Measurements from ENCODE around the gene PHKB.
A peak's percentile ranks its signal among the peaks of the same experiment; 100 is the strongest.
"Not testable (repeated sequence)": the region's sequence is repeated elsewhere in the genome, so short reads cannot be mapped to it uniquely, and the experiment has no call there.

Gene PHKB

DNA sequence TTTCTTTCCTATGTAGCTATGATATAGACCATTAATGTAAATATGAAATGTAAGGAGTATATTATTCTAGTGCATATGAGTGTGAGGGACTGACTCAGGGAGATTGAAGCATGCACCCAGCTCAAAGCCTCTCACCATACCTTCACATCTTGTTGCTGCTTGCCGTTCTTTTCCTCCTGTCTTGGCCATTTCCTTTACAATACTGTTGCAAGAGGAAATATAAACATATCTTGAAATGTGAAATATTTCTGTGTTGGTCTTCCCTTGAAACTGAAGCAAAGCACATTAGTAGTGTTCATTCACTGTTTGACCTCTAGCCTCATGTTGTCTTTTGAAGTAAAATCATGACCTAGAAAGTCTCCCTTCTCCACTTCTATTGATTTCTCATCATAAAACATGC lies 46.6 kb downstream of the PHKB start:
- no peak for DNase-seq (ENCODE audit: low spot score)

DNA sequence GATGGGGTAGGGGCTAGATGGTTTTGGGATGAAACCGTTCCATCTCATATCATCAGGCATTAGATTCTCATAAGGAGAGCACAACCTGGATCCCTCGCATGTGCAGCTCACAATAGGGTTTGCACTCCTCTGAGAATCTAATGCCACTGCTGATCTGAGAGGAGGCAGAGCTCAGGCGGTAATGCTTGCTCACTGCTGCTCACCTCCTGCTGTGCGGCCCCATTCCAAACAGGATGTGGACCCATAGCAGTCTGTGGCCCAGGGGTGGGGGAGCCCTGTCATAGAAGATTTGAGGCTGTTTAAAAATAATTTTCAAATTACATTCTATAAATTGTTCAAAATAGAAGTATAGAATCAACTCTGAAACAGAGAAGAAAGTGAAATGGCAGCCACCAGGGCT lies 50.8 kb downstream of the PHKB start:
- no peak for DNase-seq (ENCODE audit: low spot score)

DNA sequence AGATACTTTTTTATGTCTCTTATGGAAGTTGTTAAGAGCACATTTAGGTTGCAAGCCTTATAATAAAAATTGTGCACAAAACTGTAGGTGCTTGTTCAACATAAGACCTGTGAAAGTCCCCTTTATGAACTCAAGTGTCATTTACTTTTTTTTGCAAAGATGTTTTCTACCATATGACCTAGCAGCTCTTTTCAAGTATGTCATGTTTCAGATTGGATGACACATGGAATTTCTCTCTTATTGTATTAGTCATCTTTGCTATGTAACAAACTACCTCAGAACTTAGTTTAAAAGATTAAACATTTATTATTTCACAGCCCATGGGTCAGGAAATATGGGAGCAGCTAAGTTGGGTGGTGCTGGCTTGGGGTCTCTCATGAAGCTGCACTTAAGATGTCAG lies 57.9 kb downstream of the PHKB start:
- peak; percentile 2 for DNase-seq (ENCODE audit: low spot score)

- peak; percentile 5 for DNase-seq (ENCODE audit: low spot score)
These were observed 58.4 kb downstream of the PHKB start for GRCh38 chr16:47519546-47519945.

DNA sequence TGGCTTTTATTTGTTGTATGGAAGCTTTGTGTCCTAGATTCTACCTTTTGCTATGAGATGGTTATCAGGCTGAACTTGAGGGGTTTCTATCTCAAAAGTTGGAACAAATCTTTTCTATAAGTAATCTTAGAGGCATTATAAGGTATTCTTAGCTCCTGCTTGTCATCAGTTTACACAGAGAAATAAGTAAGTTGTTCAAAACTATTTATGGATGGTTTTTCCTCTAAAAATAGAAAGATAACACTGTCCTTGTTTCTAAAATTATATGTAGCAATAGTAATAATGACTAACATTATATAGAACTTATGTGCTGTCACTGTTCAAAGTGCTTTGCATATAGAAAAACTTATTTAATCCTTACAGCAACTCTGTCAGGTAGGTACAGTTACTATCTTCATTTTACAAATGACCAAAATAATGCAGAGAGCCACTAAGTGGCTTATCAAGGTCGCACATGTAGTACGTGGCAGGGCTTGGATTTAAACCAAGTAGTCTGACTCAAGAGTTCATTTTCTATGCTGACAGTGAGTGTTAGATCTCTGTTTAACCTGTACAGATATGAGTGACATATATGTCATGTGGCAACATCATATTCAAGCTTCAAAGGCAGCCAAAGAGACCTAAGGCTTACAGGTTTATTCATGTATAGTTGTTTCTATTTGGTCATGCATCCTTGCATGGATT lies 59.0 kb downstream of the PHKB start:
- DNase-seq (ENCODE audit: low spot score), result no peak

GRCh38 chr16:47523342-47524006 lies 62.3 kb downstream of the PHKB start:
- DNase-seq (ENCODE audit: low spot score), result peak; percentile 50

DNA sequence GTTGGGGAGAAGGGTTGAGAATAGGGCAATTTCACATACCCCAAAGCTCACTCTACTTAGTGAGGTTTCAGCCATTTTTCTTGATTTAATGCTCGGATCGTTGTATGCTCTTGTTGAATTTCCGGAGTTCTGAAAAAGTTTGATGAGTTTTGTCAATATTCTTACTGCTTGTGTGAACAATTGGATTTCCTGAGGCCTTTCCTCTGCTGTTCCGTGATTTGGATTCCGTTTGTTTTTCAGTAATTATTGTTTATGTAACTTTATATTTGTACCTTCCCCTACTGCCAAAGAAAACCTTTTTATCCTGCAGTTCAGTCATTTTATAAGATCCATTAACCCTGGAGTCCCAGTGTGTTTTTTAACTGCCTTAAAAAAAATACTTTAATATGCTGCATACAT lies 62.9 kb downstream of the PHKB start:
- DNase-seq (ENCODE audit: low spot score), result no peak

DNA sequence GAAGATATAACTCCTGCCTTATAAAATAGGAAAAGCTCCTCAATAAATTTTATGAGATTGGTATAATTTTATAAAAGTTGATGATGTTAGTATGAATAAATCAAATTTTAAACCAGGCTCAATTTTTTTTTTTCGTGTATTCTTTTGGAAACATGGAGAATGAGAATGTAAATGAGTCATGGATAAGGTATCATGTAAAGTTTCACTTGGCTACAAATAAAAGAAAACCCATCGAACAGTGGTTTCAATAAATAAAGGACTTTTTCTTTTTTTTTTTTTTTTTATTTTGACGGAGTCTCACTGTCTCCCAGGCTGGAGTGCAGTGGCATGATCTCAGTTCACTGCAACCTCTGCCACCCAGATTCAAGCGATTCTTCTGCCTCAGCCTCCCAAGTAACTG lies 67.3 kb downstream of the PHKB start:
- no peak for DNase-seq (ENCODE audit: low spot score)

DNA sequence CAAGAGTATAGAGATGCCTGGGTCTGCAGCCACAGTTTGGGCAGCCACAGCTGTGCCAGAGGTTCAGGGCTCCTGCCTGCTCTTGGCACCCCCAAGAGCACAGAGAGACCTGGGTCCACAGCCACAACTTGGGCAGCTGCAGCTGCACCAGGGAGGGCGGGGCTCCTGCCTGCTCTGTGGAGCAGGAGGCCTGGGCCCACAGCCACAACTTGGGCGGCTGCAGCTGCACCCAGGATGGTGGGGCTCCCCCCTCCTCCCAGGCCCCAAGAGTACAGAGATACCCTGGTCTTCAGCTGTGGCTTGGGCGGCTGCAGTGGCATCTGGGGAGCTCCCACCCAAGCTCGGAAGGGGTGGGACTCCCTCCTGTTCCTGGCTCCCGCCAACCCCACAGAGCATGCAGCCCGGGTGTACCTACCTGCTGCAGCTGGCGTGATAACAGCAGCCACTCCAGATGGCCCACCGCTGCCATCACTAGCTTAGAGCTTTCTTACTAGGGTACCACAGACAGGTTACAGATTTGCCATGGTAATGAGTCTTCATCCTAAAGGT lies 72.7 kb downstream of the PHKB start:
- DNase-seq (ENCODE audit: low spot score), result no peak

- DNase-seq (ENCODE audit: low spot score), result no peak
These were observed 77.3 kb downstream of the PHKB start for GRCh38 chr16:47538472-47538871.

- not testable (repeated sequence) for DNase-seq (ENCODE audit: low spot score)
These were observed 78.9 kb downstream of the PHKB start for GRCh38 chr16:47539707-47540670.

GRCh38 chr16:47541135-47541534 lies 80.0 kb downstream of the PHKB start:
- DNase-seq (ENCODE audit: low spot score), result not testable (repeated sequence)

DNA sequence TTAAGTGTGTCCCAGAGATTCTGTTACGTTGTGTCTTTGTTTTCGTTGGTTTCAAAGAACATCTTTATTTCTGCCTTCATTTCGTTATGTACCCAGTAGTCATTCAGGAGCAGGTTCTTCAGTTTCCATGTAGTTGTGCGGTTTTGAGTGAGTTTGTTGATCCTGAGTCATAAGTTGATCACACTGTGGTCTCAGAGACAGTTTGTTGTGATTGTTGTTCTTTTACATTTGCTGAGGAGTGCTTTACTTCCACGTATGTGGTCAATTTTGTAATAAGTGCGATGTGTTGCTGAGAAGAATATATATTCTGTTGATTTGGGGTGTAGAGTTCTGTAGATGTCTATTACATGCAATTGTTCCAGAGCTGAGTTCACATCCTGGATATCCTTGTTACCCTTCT lies 83.1 kb downstream of the PHKB start:
- DNase-seq (ENCODE audit: low spot score), result not testable (repeated sequence)

- not testable (repeated sequence) for DNase-seq (ENCODE audit: low spot score)
These were observed 90.1 kb downstream of the PHKB start for GRCh38 chr16:47551185-47551584.

- DNase-seq (ENCODE audit: low spot score), result not testable (repeated sequence)
These were observed 90.6 kb downstream of the PHKB start for GRCh38 chr16:47551767-47552166.

DNA sequence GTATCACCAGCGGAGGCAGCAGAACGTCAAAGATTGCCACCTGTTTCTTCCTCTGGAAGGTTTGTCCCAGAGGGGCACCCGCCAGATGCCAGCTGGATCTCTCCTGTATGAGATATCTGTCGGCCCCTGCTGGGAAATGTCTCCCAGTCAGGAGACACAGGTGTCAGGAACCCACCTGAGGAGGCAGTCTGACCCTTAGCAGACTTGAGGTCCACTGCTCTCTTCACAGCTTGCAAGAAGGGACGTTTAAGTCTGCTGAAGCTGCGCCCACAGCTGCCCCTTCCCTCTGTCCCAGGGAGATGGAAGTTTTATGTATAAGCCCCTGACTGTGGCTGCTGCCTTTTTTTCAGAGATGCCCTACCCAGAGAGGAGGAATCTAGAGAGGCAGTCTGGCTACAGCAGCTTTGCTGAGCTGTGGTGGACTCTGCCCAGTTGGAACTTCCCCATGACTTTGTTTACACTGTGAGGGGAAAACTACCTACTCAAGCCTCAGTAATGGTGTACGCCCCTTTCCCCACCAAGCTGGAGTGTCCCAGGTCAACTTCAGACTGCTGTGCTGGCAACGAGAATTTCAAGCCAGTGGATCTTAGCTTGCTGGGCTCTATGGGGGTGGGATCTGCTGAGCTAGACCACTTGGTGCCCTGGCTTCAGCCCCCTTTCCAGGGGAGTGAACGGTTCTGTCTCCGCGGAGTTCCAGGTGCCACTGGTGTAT lies 92.9 kb downstream of the PHKB start:
- no peak for DNase-seq (ENCODE audit: low spot score)

DNA sequence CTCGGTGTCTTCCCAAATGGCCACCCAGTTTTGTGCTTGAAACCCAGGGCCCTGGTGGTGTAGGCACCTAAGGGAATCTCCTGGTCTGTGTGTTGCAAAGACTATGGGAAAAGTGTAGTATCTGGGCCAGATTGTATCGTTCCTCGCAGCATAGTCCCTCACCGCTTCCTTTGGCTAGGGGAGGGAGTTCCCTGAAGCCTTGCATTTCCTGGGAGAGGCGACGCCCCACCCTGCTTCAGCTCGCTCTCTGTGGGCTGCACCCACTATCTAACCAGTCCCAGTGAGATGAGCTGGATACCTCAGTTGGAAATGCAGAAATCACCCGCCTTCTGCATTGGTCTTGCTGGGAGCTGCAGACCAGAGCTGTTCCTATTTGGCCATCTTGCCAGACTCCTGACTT lies 93.5 kb downstream of the PHKB start:
- not testable (repeated sequence) for DNase-seq (ENCODE audit: low spot score)

DNA sequence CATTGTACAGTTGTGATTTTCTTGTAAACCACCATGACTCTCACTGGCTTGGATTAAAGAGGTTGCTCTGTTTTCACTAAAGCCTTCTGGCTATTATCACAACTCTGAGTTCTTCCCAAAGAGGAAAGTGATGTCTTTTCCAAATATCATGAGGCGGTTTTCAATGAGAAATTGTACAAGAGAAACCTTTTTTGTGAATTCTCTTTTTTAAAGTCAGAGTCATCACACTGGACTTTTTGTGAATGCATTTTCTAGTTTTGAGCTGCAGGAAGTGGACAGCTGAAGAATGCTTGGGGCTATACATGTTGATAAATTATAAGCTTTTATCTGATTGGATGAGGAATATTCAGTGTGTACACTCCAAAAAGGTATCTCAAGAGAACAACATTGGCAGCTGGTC lies 100.2 kb downstream of the PHKB start:
- DNase-seq (ENCODE audit: low spot score), result no peak

- DNase-seq (ENCODE audit: low spot score), result no peak
These were observed 101.2 kb downstream of the PHKB start for GRCh38 chr16:47562366-47562765.

- DNase-seq (ENCODE audit: low spot score), result peak; percentile 72
These were observed 104.3 kb downstream of the PHKB start for GRCh38 chr16:47565454-47565853.

DNA sequence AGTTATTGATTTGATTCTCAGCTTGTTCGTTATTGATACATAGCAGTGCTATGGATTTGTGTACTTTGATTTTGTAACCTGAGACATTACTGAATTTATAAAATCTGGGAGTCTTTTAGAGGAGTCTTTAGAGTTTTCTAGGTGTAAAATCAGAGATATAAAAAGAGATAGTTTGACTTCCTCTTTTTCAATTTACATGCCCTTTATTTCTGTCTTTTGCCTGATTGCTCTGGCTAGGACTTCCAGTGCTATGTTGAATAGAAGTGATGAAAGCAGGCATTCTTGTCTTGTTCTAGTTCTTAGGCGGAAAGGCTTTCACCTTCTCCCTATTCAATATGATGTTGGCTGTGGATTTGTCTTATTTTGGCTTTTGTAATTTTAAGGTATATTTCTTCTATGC lies 106.2 kb downstream of the PHKB start:
- DNase-seq (ENCODE audit: low spot score), result no peak

DNA sequence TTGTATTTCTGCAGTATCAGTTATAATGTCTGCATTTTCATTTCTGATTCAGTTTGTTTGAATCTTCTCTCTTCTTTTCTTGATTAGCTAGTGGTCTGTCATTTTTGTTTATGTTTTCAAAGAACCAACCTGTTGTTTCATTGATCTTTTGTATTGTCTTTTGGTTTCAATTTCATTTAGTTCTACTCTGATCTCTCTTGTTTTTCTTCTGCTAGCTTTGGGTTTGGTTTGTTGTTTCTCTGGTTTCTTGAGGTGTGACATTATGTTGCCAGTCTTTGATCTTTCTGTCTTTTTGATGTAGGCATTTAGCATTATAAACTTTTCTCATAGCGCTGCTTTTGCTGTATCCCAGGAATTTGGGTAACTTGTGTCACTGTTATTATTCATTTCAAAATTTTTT lies 107.2 kb downstream of the PHKB start:
- no peak for DNase-seq (ENCODE audit: low spot score)
